HG03045 (cell line): ENCODE measurements around the gene XXYLT1.
"Not testable (repeated sequence)": the region's sequence is repeated elsewhere in the genome, so short reads cannot be mapped to it uniquely, and the experiment has no call there.

Source experiments
- ATAC-seq: cut with Tn5 transposase; IDR thresholded peaks from one replicate; pipeline ENCODE4 v1.9.1; 2021; ENCODE audit warnings: mild to moderate bottlenecking, moderate library complexity; ENCODE audit not compliant: unreplicated experiment

The XXYLT1 gene

DNA sequence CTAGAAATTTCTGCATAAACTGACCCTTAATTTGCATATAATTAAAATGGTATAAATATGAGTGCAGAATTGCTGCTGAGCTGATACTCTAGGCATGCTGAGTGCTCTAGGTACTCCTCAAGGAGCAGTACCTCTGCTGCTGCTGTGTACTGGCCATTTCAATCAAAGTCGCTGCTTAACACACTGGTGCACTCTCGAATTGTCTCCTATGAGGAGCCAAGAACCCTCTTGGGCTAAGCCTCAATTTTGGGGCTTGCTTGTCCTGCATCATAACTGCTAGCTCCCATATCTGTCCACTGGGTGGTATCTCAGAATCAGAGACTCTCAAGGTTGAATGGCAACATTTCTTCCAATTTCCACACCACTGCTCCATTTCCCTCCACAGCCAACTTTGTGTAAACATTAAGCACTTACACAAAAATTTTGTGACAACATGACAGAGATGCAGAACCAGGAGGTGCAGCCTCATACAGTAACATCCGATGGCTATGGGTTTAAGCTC lies 82.5 kb downstream of the XXYLT1 start:
- ATAC-seq: no peak

GRCh38 chr3:195187609-195188425 lies 83.1 kb downstream of the XXYLT1 start:
- ATAC-seq: no peak

- not testable (repeated sequence) for ATAC-seq
Measured at GRCh38 chr3:195186710-195187047, 84.3 kb downstream of the XXYLT1 start.

- no peak for ATAC-seq
Measured at GRCh38 chr3:195186041-195186709, 84.8 kb downstream of the XXYLT1 start.

- ATAC-seq: no peak
Measured at GRCh38 chr3:195185583-195185982, 85.4 kb downstream of the XXYLT1 start.

GRCh38 chr3:195184716-195185421 lies 86.1 kb downstream of the XXYLT1 start:
- ATAC-seq: no peak

DNA sequence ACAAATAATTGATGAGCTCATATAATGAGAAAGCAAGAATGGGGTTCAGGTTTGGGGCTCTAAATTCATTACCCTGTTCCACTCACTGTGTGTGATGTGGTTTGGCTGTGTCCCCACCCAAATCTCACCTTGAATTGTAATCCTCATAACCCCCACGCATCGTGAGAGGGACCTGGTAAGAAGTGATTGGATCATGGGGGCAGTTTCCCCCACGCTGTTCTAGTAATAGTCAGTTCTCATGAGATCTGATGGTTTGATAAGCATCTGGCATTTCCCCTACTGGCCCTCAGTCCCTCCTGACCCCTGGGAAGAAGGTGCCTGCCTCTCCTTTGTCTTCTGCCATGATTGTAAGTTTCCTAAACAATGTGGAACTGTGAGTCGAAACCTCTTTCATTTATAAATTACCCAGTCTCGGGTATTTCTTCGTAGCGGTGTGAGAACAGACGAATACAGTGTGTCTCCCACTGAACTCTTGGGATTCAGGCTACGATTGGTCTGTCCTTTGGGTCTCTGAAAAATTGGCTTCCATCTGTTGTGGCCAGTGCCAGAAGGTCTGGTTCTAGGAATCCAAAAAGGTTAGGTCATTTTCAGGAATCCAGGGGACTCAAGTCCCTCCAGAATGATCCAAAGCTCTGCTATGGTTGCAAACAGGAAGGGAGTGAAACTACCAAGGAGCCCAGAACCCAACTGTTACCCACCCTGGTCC lies 87.7 kb downstream of the XXYLT1 start:
- no peak for ATAC-seq

DNA sequence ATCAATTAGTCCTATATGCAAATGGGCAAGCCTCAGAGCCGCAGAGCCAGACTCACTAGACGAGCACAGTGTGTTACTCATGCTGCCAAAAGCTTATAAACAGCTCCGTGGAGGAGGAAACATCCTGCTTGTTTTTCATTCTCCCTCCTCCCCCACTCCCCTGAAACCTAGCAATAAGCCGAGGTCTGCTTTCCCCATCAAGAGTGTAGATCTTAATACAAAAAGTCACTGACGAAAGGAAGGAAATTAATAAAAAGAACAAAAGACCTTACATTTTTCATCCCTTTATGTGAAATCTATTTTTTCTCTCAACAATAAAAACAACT lies 88.5 kb downstream of the XXYLT1 start:
- ATAC-seq: no peak

- ATAC-seq: no peak
Measured at GRCh38 chr3:195181741-195182469, 89.1 kb downstream of the XXYLT1 start.

GRCh38 chr3:195181113-195181498 lies 89.9 kb downstream of the XXYLT1 start:
- ATAC-seq: no peak

GRCh38 chr3:195180490-195181112 lies 90.4 kb downstream of the XXYLT1 start:
- no peak for ATAC-seq

DNA sequence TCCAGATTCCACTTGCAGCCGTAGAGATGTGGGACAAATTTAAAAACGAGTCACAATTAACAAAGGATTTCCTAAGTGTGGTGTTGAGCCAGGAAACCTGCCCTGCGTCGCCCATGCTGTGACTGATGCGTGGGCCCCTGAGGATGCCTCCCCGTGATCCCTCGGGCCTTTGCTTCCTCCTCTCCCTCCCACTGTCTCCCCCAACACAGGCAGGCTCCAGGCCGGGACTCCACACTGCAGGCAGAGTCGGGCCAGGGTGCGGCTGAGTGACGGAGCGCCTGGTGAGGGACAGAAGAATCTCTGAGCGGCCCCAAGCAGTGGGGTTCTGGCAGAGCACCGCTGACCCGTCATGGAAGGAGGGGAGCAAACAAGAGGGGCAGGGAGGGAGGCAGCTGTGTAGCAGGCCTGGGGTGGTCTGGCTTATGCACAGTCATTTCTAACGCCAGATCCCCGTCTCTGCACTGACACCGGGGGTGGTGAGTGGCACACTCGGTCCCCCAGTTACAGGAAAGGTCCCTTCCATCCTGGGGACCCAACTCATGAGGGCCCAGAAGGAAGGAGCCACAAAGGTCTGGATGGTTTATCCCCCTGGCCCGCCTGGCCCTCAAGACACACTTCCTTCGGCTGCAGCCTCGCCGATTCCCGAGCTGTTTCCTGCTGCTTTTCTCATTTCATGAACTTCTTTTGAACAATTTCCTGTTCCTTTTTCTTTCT lies 91.0 kb downstream of the XXYLT1 start:
- no peak for ATAC-seq

- ATAC-seq: no peak
Measured at GRCh38 chr3:195178124-195178910, 92.6 kb downstream of the XXYLT1 start.

DNA sequence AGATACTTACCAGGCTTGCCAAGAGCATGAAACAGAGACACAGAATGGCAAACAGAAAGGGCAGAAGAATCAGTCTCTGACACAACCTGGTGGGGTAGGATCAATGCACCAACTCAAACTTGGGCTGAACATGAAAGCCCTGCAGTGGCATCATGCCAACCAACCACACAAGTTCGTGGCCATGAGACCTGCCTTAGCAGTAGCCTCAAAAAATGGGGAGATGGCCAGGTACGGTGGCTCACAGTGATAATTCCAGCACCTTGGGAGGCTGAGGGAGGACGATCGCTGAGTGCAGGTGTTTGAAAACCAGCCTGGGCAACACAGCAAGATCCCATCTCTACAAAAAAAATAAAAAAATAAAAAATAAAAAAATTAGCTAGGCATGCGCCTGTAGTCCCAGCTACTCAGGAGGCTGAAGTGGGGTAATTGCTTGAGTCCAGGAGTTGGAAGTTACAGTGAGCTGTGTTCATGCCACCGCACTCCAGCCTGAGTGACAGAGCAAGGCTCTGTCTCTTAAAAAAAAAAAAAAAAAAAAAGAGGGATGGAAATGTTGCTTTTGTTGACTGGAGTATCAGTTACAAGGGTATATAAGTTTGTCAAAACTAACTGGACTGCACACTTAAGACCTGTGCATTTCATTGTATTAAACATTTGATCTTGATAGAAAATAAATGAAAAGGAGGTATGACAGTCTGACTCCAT lies 93.4 kb downstream of the XXYLT1 start:
- no peak for ATAC-seq

DNA sequence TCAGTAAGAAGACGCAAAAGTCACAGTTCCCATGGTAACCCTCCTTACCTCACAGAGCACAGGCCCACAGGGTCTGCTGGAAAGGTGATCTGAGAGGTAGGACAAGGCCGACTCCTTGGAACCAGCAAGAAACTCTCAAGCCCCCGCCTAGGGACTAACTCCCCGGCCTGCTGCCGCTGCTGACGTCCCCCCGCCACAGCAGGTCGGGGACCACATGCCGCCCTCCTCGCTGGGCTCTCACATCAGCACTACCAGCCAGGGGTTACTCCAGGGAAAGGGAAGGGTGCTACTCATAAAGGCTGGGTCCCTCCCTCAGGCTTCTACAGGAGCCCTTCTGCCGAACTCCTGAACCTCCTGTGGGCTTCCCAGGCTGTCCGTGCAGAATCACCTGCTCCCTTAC lies 94.2 kb downstream of the XXYLT1 start:
- ATAC-seq: no peak

DNA sequence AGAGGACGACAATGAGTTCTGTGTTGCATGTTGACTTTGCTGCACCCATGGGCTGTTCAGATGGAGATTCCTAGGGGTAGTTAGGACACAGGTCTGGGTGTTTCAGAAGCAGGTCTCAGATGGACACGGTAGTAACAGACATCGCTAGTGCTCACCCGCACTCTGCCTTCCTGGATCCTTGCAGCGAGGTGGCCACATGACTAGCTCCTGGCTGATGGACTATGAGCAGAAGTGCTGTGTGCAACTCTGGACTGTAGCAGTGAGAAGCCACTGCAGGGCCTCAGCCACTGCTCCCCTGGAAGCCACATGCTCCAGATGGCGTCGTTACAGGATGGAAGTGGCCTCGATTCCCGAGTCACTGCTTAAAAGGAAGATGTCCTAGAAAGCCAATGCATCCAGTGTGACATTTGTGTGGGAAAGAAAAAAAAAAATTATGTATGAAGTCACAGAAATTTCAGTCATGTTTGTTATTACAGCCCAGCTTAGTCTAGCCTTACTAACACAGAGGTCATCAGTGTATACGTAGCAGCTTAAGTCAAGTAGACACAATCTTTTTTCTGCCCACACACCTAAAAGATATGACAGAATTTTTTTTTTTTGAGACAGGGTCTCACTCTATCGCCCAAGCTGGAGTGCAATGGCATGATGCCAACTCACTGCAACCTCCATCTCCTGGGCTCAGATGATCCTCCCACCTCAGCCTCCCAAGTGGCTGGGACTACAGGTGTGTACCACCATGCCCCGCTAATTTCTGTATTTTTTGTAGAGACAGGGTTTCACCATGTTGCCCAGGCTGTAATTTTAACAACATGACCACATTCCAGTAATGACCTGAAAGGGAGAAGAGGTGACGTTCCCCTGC lies 95.3 kb downstream of the XXYLT1 start:
- ATAC-seq: no peak

DNA sequence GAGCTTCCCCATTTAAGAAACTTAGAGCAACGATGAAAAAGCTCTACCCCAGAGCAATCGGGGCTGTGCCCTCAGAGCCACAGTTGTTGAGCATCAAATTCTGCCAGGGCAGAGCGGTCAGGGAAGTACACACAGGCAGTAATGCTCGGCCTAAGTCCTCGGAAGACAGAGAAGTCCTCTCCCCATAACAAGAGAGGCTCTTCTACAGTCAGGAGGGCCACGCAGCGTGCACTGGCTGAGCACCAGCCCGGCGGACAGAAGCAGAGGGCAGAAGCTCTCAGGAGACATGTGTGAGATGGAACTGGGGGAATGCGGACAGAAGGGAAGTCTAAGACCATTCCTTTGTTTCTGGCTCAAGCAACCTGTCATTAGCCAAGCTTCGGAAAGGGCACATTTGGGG lies 95.9 kb downstream of the XXYLT1 start:
- ATAC-seq: no peak
